ENCODE data around the gene C2orf72. TPM values are rescaled to one million over a fixed set of nuclear protein-coding genes. Genes with fewer than 3 reads are reported as not detected.

Gene C2orf72
- under 1 TPM in 1 of 2 donors, not detected in 1; 0.67 TPM for total RNA-seq

GRCh38 chr2:231037202-231037730 is at the start of gene C2orf72:
TSS of gene C2orf72 (plus strand) at chr2:231037523. CDS start at chr2:231037566, 43 bp downstream.

GRCh38 chr2:230995821-230996220 is 41.5 kb upstream of the C2orf72 start, which contains the start of gene SPATA3:
TSS of gene SPATA3 (plus strand) at chr2:230996121. CDS start at chr2:230996234, 113 bp downstream.

GRCh38 chr2:231056453-231057416 is 19.4 kb downstream of the C2orf72 start, which contains the start of gene PSMD1:
TSS of gene PSMD1 (plus strand) at chr2:231056867. CDS start at chr2:231057026, 159 bp downstream.

Other genes starting within 250 kb of the C2orf72 start
- gene ITM2C, start 172.6 kb upstream of the C2orf72 start, total RNA-seq, result 10 to 100 TPM; 74.3 to 99.6 TPM
- not detected for gene GPR55, start 112.3 kb upstream of the C2orf72 start, total RNA-seq
- gene SPATA3, start 41.4 kb upstream of the C2orf72 start, total RNA-seq, result not detected
- 100 to 1,000 TPM; 104 to 146 TPM for gene PSMD1, start 19.3 kb downstream of the C2orf72 start, total RNA-seq
- gene HTR2B, start 87.5 kb downstream of the C2orf72 start, total RNA-seq, result 1 to 10 TPM in 1 of 2 donors, under 1 TPM in 1; 0.34 to 2.0 TPM
- 10 to 100 TPM; 48.5 to 91.2 TPM for gene ARMC9, start 161.1 kb downstream of the C2orf72 start, total RNA-seq